ENCODE results near the gene GATA3. TPM values are rescaled to one million over a fixed set of nuclear protein-coding genes. Genes with fewer than 3 reads are reported as not detected.

GATA3 gene
- total and polyA plus RNA-seq, 2 experiments from 2014 or later = 0.23 TPM; not detected in 1

- Histone ChIP-seq H2AFZ (peak overlapping the region; percentile 87; the same call in 1 of the 2 replicates), H3K79me2 (replicated peaks; ENCODE audit: insufficient read depth) (no peaks in the 10 kb centered on the region), H3K4me3 (no peak overlapping the region), H3K4me1 (ENCODE audit: insufficient read depth) (peaks cover 7% of the 10 kb centered on the region), H4K20me1 (replicated peaks; ENCODE audit: insufficient read depth) (no peaks in the 10 kb centered on the region), H3K27ac (ENCODE audit: low read depth) (no peak overlapping the region), H3K9me2 (ENCODE audit: insufficient read depth) (no peaks in the 10 kb centered on the region), H3K4me2 (no peak overlapping the region), H3K27me3 (ENCODE audit: insufficient read depth) (no peaks in the 10 kb centered on the region), H3F3A (replicated peaks; ENCODE audit: low read depth) (no peaks in the 10 kb centered on the region), H3K36me3 (ENCODE audit: insufficient read depth) (no peaks in the 10 kb centered on the region)
- TF ChIP-seq POLR2AphosphoS5 (IDR thresholded peaks at IDR 0.05; ENCODE audit: low read depth) = no peak
- TF ChIP-seq ZNF331 (CRISPR knock-in tag; IDR thresholded peaks at IDR 0.05; ENCODE audit: low read depth) = no peak
- no peak for TF ChIP-seq ZNF114 (CRISPR knock-in tag; IDR thresholded peaks at IDR 0.05)
- TF ChIP-seq, protein P1, sequence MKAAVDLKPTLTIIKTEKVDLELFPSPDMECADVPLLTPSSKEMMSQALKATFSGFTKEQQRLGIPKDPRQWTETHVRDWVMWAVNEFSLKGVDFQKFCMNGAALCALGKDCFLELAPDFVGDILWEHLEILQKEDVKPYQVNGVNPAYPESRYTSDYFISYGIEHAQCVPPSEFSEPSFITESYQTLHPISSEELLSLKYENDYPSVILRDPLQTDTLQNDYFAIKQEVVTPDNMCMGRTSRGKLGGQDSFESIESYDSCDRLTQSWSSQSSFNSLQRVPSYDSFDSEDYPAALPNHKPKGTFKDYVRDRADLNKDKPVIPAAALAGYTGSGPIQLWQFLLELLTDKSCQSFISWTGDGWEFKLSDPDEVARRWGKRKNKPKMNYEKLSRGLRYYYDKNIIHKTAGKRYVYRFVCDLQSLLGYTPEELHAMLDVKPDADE (IDR thresholded peaks at IDR 0.05) = no peak
- TF ChIP-seq, protein P2, sequence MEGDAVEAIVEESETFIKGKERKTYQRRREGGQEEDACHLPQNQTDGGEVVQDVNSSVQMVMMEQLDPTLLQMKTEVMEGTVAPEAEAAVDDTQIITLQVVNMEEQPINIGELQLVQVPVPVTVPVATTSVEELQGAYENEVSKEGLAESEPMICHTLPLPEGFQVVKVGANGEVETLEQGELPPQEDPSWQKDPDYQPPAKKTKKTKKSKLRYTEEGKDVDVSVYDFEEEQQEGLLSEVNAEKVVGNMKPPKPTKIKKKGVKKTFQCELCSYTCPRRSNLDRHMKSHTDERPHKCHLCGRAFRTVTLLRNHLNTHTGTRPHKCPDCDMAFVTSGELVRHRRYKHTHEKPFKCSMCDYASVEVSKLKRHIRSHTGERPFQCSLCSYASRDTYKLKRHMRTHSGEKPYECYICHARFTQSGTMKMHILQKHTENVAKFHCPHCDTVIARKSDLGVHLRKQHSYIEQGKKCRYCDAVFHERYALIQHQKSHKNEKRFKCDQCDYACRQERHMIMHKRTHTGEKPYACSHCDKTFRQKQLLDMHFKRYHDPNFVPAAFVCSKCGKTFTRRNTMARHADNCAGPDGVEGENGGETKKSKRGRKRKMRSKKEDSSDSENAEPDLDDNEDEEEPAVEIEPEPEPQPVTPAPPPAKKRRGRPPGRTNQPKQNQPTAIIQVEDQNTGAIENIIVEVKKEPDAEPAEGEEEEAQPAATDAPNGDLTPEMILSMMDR (conservative IDR thresholded peaks at IDR 0.05; ENCODE audit: low read depth in 2 of 2) = no peak
- no peak for TF ChIP-seq EZH2phosphoT487 (IDR thresholded peaks at IDR 0.05; ENCODE audit: unreplicated experiment)
- TF ChIP-seq NANOG (IDR thresholded peaks at IDR 0.05; ENCODE audit: borderline replicate concordance) = no peak
- no peak for TF ChIP-seq EZH2 (IDR thresholded peaks at IDR 0.05; ENCODE audit: low read depth, unreplicated experiment)
- TF ChIP-seq, protein P3, sequence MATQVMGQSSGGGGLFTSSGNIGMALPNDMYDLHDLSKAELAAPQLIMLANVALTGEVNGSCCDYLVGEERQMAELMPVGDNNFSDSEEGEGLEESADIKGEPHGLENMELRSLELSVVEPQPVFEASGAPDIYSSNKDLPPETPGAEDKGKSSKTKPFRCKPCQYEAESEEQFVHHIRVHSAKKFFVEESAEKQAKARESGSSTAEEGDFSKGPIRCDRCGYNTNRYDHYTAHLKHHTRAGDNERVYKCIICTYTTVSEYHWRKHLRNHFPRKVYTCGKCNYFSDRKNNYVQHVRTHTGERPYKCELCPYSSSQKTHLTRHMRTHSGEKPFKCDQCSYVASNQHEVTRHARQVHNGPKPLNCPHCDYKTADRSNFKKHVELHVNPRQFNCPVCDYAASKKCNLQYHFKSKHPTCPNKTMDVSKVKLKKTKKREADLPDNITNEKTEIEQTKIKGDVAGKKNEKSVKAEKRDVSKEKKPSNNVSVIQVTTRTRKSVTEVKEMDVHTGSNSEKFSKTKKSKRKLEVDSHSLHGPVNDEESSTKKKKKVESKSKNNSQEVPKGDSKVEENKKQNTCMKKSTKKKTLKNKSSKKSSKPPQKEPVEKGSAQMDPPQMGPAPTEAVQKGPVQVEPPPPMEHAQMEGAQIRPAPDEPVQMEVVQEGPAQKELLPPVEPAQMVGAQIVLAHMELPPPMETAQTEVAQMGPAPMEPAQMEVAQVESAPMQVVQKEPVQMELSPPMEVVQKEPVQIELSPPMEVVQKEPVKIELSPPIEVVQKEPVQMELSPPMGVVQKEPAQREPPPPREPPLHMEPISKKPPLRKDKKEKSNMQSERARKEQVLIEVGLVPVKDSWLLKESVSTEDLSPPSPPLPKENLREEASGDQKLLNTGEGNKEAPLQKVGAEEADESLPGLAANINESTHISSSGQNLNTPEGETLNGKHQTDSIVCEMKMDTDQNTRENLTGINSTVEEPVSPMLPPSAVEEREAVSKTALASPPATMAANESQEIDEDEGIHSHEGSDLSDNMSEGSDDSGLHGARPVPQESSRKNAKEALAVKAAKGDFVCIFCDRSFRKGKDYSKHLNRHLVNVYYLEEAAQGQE (IDR thresholded peaks at IDR 0.05; ENCODE audit: unreplicated experiment) = no peak
- TF ChIP-seq, protein P4, sequence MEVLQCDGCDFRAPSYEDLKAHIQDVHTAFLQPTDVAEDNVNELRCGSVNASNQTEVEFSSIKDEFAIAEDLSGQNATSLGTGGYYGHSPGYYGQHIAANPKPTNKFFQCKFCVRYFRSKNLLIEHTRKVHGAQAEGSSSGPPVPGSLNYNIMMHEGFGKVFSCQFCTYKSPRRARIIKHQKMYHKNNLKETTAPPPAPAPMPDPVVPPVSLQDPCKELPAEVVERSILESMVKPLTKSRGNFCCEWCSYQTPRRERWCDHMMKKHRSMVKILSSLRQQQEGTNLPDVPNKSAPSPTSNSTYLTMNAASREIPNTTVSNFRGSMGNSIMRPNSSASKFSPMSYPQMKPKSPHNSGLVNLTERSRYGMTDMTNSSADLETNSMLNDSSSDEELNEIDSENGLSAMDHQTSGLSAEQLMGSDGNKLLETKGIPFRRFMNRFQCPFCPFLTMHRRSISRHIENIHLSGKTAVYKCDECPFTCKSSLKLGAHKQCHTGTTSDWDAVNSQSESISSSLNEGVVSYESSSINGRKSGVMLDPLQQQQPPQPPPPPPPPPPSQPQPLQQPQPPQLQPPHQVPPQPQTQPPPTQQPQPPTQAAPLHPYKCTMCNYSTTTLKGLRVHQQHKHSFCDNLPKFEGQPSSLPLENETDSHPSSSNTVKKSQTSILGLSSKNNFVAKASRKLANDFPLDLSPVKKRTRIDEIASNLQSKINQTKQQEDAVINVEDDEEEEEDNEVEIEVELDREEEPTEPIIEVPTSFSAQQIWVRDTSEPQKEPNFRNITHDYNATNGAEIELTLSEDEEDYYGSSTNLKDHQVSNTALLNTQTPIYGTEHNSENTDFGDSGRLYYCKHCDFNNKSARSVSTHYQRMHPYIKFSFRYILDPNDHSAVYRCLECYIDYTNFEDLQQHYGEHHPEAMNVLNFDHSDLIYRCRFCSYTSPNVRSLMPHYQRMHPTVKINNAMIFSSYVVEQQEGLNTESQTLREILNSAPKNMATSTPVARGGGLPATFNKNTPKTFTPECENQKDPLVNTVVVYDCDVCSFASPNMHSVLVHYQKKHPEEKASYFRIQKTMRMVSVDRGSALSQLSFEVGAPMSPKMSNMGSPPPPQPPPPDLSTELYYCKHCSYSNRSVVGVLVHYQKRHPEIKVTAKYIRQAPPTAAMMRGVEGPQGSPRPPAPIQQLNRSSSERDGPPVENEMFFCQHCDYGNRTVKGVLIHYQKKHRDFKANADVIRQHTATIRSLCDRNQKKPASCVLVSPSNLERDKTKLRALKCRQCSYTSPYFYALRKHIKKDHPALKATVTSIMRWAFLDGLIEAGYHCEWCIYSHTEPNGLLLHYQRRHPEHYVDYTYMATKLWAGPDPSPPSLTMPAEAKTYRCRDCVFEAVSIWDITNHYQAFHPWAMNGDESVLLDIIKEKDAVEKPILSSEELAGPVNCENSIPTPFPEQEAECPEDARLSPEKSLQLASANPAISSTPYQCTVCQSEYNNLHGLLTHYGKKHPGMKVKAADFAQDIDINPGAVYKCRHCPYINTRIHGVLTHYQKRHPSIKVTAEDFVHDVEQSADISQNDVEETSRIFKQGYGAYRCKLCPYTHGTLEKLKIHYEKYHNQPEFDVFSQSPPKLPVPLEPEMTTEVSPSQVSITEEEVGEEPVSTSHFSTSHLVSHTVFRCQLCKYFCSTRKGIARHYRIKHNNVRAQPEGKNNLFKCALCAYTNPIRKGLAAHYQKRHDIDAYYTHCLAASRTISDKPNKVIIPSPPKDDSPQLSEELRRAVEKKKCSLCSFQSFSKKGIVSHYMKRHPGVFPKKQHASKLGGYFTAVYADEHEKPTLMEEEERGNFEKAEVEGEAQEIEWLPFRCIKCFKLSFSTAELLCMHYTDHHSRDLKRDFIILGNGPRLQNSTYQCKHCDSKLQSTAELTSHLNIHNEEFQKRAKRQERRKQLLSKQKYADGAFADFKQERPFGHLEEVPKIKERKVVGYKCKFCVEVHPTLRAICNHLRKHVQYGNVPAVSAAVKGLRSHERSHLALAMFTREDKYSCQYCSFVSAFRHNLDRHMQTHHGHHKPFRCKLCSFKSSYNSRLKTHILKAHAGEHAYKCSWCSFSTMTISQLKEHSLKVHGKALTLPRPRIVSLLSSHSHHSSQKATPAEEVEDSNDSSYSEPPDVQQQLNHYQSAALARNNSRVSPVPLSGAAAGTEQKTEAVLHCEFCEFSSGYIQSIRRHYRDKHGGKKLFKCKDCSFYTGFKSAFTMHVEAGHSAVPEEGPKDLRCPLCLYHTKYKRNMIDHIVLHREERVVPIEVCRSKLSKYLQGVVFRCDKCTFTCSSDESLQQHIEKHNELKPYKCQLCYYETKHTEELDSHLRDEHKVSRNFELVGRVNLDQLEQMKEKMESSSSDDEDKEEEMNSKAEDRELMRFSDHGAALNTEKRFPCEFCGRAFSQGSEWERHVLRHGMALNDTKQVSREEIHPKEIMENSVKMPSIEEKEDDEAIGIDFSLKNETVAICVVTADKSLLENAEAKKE (CRISPR knock-in tag; IDR thresholded peaks at IDR 0.05) = no peak
- TF ChIP-seq CREB1 (CRISPR knock-in tag; IDR thresholded peaks at IDR 0.05; ENCODE audit: low read depth) = no peak
- TF ChIP-seq JUNB (IDR thresholded peaks at IDR 0.05; ENCODE audit: unreplicated experiment) = no peak
- no peak for TF ChIP-seq STAT1 (IDR thresholded peaks at IDR 0.05; ENCODE audit: unreplicated experiment)
- Mint-ChIP-seq H3K4me3 (no peak overlapping the region), H3K27ac (no peak overlapping the region), H3K9me3 (no peaks in the 10 kb centered on the region), H3K4me1 (peaks cover 4% of the 10 kb centered on the region; the same call in 1 of the 3 replicates), H3K36me3 (ENCODE audit: low read depth) (no peaks in the 10 kb centered on the region), H3K27me3 (ENCODE audit: insufficient read depth, low read depth, poor library complexity) (peaks cover 2% of the 10 kb centered on the region)
- DNase-seq (ENCODE audit: low spot score) = no peak
- peak; percentile 64 for ATAC-seq
These were observed 49.1 kb downstream of the GATA3 start for GRCh38 chr10:8103543-8103942.

Data from GM23338 (cell line).